Retina (tissue), 1 donor: ENCODE measurements around the gene TMEM203.

Experiments used
- DNase-seq: peaks from one replicate; pipeline ENCODE4 v3.0.0-alpha.2; 2016

TMEM203 gene

GRCh38 chr9:137193771-137194170 lies 11.7 kb downstream of the TMEM203 start:
- no peak for DNase-seq

GRCh38 chr9:137192859-137193258 lies 12.6 kb downstream of the TMEM203 start:
- DNase-seq: no peak

GRCh38 chr9:137192448-137192780 lies 13.0 kb downstream of the TMEM203 start:
- no peak for DNase-seq

- no peak for DNase-seq
Measured at GRCh38 chr9:137191691-137192447, 13.6 kb downstream of the TMEM203 start.

GRCh38 chr9:137191245-137191644 lies 14.2 kb downstream of the TMEM203 start:
- DNase-seq: no peak

GRCh38 chr9:137190315-137190856 lies 15.1 kb downstream of the TMEM203 start:
- no peak for DNase-seq

- DNase-seq: no peak
Measured at GRCh38 chr9:137189297-137190295, 15.9 kb downstream of the TMEM203 start.

- peak; percentile 99 for DNase-seq
Measured at GRCh38 chr9:137188490-137189296, 16.8 kb downstream of the TMEM203 start, which contains the start of the genes ANAPC2 and SSNA1. Gene ANAPC2 (minus strand): TSS chr9:137188560. CDS start chr9:137188532, 28 bp downstream. Gene SSNA1 (plus strand): TSS chr9:137188676. CDS start chr9:137188727, 51 bp downstream.

GRCh38 chr9:137188086-137188489 lies 17.4 kb downstream of the TMEM203 start:
- DNase-seq: no peak

- no peak for DNase-seq
Measured at GRCh38 chr9:137187386-137187785, 18.1 kb downstream of the TMEM203 start.

- DNase-seq: no peak
Measured at GRCh38 chr9:137186385-137186784, 19.1 kb downstream of the TMEM203 start.

- DNase-seq: no peak
Measured at GRCh38 chr9:137185921-137186320, 19.5 kb downstream of the TMEM203 start.

GRCh38 chr9:137184881-137185660 lies 20.4 kb downstream of the TMEM203 start:
- DNase-seq: no peak

- DNase-seq: no peak
Measured at GRCh38 chr9:137183980-137184595, 21.4 kb downstream of the TMEM203 start.

GRCh38 chr9:137182836-137183235 lies 22.6 kb downstream of the TMEM203 start:
- DNase-seq: no peak

- DNase-seq: no peak
Measured at GRCh38 chr9:137181680-137182079, 23.8 kb downstream of the TMEM203 start.

- no peak for DNase-seq
Measured at GRCh38 chr9:137180491-137180890, 25.0 kb downstream of the TMEM203 start.

- no peak for DNase-seq
Measured at GRCh38 chr9:137179761-137180160, 25.7 kb downstream of the TMEM203 start.

GRCh38 chr9:137178939-137179630 lies 26.4 kb downstream of the TMEM203 start:
- DNase-seq: no peak

GRCh38 chr9:137178201-137178938 lies 27.1 kb downstream of the TMEM203 start:
- DNase-seq: no peak
